ENCODE results near the gene ALOX5.
"Not testable (repeated sequence)": the region's sequence is repeated elsewhere in the genome, so short reads cannot be mapped to it uniquely, and the experiment has no call there.

The ALOX5 gene

GRCh38 chr10:45410489-45410806, 36.4 kb downstream of the ALOX5 start:
- no peak overlapping the region for H3K4me3 ChIP-seq (ENCODE audit: low read depth, low read length)
- DNase-seq (ENCODE audit: low read depth) = no peak
- TF ChIP-seq CTCF (IDR thresholded peaks at IDR 0.05; ENCODE audit: control insufficient read depth, extremely low read depth, insufficient read depth) = no peak

DNA sequence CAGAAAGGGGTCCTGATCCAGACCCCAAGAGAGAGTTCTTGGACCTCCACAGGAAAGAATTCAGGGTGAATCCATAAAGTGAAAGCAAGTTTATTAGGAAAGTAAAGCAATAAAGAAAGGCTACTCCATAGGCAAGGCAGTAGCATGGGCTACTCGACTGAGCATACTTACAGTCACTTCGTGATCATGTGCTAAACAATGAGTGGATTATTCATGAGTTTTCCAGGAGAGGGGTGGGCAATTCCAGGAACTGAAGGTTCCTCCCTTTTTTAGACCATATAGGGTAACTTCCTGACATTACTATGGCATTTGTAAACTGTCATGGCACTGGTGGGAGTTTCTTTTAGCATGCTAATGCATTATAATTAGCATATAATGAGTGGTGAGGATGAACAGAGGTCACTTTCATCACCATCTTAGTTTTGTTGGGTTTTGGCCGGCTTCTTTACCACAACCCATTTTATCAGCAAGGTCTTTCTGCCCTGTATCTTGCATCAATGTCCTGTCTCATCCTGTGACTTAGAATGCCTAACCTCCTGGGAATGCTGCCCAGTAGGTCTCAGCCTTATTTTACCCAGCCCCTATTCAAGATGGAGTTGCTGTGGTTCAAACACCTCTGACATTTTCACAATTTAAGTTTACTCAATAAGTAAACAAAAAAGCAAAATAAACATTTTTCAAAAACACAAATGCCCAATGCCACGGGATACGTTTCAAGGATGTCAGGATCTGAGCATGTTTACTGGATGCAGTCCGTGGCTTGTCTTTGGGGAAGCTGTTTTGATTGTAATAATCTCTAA, 37.0 kb downstream of the ALOX5 start:
- TF ChIP-seq CTCF (IDR thresholded peaks at IDR 0.05; ENCODE audit: control insufficient read depth, extremely low read depth, insufficient read depth) = no peak
- H3K4me3 ChIP-seq (ENCODE audit: low read depth, low read length) = no peak overlapping the region
- DNase-seq (ENCODE audit: low read depth) = no peak

- no peak for DNase-seq (ENCODE audit: low read depth)
- no peak for TF ChIP-seq CTCF (IDR thresholded peaks at IDR 0.05; ENCODE audit: control insufficient read depth, extremely low read depth, insufficient read depth)
- H3K4me3 ChIP-seq (ENCODE audit: low read depth, low read length) = no peak overlapping the region
These were observed 37.6 kb downstream of the ALOX5 start for GRCh38 chr10:45411607-45411940.

DNA sequence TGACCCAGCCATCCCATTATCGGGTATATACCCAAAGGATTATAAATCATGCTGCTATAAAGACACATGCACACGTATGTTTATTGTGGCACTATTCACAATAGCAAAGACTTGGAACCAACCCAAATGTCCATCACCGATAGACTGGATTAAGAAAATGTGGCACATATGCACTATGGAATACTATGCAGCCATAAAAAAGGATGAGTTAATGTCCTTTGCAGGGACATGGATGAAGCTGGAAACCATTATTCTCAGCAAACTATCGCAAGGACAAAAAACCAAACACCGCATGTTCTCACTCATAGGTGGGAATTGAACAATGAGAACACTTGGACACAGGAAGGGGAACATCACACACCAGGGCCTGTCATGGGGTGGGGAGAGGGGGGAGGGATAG, 41.0 kb downstream of the ALOX5 start:
- H3K4me3 ChIP-seq (ENCODE audit: low read depth, low read length); DNase-seq (ENCODE audit: low read depth): not testable (repeated sequence)

DNA sequence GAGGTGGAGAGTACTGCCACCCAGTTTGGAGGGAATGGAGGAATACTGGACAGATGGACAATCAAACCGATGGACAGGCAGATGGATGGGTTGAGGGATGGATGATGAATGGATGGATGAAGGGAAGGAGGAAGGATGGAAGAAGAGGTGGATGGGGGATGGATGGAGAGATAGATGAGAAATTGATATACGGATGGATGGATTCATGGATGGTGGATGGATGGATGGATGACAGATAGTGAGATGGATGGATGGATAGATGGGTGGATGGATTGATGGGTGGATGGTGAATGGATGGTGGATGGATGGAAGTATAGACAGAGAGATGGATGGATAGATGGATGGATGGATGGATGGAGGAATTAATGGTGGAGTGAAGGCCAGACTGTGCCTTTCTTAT, 42.6 kb downstream of the ALOX5 start:
- no peak overlapping the region for H3K4me3 ChIP-seq (ENCODE audit: low read depth, low read length)
- TF ChIP-seq CTCF (IDR thresholded peaks at IDR 0.05; ENCODE audit: control insufficient read depth, extremely low read depth, insufficient read depth) = no peak
- no peak for DNase-seq (ENCODE audit: low read depth)

DNA sequence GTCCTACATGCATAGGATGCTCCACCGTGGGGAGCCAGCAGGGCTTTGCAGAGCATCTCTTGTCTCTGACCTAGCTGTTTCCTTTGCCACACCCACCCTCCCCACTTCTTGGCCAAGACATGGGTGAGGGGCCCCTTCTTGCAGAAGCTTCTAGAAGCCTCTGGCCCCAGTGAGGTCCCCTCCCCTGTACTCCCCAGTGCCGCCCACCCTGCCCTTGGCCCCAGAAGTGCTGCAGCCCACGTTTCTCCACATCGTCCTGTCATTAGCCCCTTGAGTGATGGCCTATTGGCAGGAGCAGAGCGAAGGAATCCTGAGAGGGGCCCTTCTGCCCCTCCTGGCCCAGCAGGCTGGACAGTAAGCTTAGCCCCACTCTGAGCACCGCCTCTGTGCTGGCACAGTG, 43.7 kb downstream of the ALOX5 start:
- no peak for DNase-seq (ENCODE audit: low read depth)
- no peak for TF ChIP-seq CTCF (IDR thresholded peaks at IDR 0.05; ENCODE audit: control insufficient read depth, extremely low read depth, insufficient read depth)
- no peak overlapping the region for H3K4me3 ChIP-seq (ENCODE audit: low read depth, low read length)

- TF ChIP-seq CTCF (IDR thresholded peaks at IDR 0.05; ENCODE audit: control insufficient read depth, extremely low read depth, insufficient read depth) = no peak
- DNase-seq (ENCODE audit: low read depth) = no peak
- H3K4me3 ChIP-seq (ENCODE audit: low read depth, low read length) = no peak overlapping the region
These were observed 44.4 kb downstream of the ALOX5 start for GRCh38 chr10:45418417-45418848.

Data from LNCaP clone FGC (cell line).